Mucosa of descending colon (tissue), 3 donors: ENCODE data around the gene BBIP1. TPM values are rescaled to one million over a fixed set of nuclear protein-coding genes. Genes with fewer than 3 reads are reported as not detected.

Source experiments
- ATAC-seq: fragments of 200-7000 bp; cut with Tn5 transposase; one replicate; pipeline ENCODE4 v1.9.1; 2020; ENCODE audit warnings: mild to moderate bottlenecking, moderate library complexity
- DNase-seq, 3 donors: peaks; one replicate each; pipeline ENCODE4 v3.0.0-alpha.2; 2020
- H3K36me3 ChIP-seq: fragments of 200-600 bp; one replicate; pipeline ENCODE4 v1.8.0; 2021; ENCODE audit warnings: low read depth, mild to moderate bottlenecking
- H3K4me1 ChIP-seq: fragments of 200-600 bp; one replicate; pipeline ENCODE4 v1.8.0; 2021; ENCODE audit warnings: low read depth, mild to moderate bottlenecking
- H3K4me3 ChIP-seq: fragments of 200-600 bp; one replicate; pipeline ENCODE4 v1.8.0; 2021; ENCODE audit warnings: mild to moderate bottlenecking
- H3K9me3 ChIP-seq: fragments of 200-600 bp; one replicate; pipeline ENCODE4 v1.8.0; 2021; ENCODE audit warnings: mild to moderate bottlenecking
- intact Hi-C, 2 donors: fragments of 100-400 bp; cut with DNase I in 1 of 2; cut with micrococcal nuclease in 1 of 2; formaldehyde crosslinking; loops; one replicate each; pipeline versions ENCODE4 v1.11.0 to v1.11.1; 2022; cut with DNase I, micrococcal nuclease
- total RNA-seq, 3 donors: library from RNA; stranded (reverse); fragmentation: NEBNext Ultra II Directional in 2 of 3; extraction: Animal tissue kit (Norgen Biotek cat#: 25700) in 2 of 3; gene quantifications; one replicate each; pipeline versions ENCODE4 v1.2.1 to v1.2.4, GENCODE V29; 2021 to 2023
- TF ChIP-seq, protein P1 (sequence below): fragments of 200-600 bp; IDR thresholded peaks from one replicate; pipeline ENCODE4 v1.8.0; 2022; ENCODE audit warnings: antibody characterized with exemption, mild to moderate bottlenecking
- donor health status: DM: no; HTN: no; CAD: no; lungs with moderate emphysema.
- donor health status: DM: no; HTN: no; CAD: no.
- donor health status: DM: no; HTN: yes; CAD: no.

BBIP1 gene
- total RNA-seq, 3 donors from 2014 or later = 10.6 to 23.4 (median 17.6) TPM

GRCh38 chr10:110850099-110850498 is 68.9 kb downstream of the BBIP1 start:
- no peak for ATAC-seq
- TF ChIP-seq, protein P1, sequence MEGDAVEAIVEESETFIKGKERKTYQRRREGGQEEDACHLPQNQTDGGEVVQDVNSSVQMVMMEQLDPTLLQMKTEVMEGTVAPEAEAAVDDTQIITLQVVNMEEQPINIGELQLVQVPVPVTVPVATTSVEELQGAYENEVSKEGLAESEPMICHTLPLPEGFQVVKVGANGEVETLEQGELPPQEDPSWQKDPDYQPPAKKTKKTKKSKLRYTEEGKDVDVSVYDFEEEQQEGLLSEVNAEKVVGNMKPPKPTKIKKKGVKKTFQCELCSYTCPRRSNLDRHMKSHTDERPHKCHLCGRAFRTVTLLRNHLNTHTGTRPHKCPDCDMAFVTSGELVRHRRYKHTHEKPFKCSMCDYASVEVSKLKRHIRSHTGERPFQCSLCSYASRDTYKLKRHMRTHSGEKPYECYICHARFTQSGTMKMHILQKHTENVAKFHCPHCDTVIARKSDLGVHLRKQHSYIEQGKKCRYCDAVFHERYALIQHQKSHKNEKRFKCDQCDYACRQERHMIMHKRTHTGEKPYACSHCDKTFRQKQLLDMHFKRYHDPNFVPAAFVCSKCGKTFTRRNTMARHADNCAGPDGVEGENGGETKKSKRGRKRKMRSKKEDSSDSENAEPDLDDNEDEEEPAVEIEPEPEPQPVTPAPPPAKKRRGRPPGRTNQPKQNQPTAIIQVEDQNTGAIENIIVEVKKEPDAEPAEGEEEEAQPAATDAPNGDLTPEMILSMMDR = no peak
- DNase-seq = no peak
- Histone ChIP-seq H3K9me3 (no peaks in the 10 kb centered on the region), H3K4me1 (peaks cover 42% of the 10 kb centered on the region), H3K4me3 (no peak overlapping the region), H3K36me3 (no peaks in the 10 kb centered on the region)
- intact Hi-C loops = no loop called here

Other genes with a start within 250 kb of the BBIP1 start
- gene PDCD4, start 47.3 kb downstream of the BBIP1 start, total RNA-seq = 100 to 1,000 TPM; 290 to 605 (median 528) TPM
- gene SHOC2, start 424 bp upstream of the BBIP1 start, total RNA-seq = 10 to 100 TPM; 68.5 to 90.7 (median 72.3) TPM
- gene ADRA2A, start 157.8 kb upstream of the BBIP1 start, total RNA-seq = 10 to 100 TPM; 10.9 to 16.2 (median 12.8) TPM